KMS-11 (cell line): ENCODE data around the gene ZDHHC18.

ENCODE experiments used
- H2AFZ ChIP-seq: fragments of 200-600 bp; sonication (generic); 2 replicates; pipeline ENCODE4 v1.6.1; 2016; ENCODE audit warnings: antibody characterized with exemption, mixed run types, low read depth
- H3K27ac ChIP-seq: fragments of 200-600 bp; sonication (generic); 2 replicates; pipeline ENCODE4 v1.6.1; 2016; ENCODE audit warnings: mild to moderate bottlenecking, mixed run types
- H3K27me3 ChIP-seq: fragments of 200-600 bp; sonication (generic); 2 replicates; pipeline ENCODE4 v1.6.1; 2017; ENCODE audit warnings: mild to moderate bottlenecking, low read depth, mixed run types, moderate library complexity; ENCODE audit not compliant: insufficient read depth
- H3K36me3 ChIP-seq: fragments of 200-600 bp; sonication (generic); 2 replicates; pipeline ENCODE4 v1.6.1; 2017; ENCODE audit warnings: mild to moderate bottlenecking, mixed run types; ENCODE audit not compliant: insufficient read depth
- H3K4me1 ChIP-seq: fragments of 200-600 bp; sonication (generic); 2 replicates; pipeline ENCODE4 v1.6.1; 2016; ENCODE audit warnings: mild to moderate bottlenecking, low read depth, mixed run types; ENCODE audit not compliant: poor library complexity, severe bottlenecking
- H3K4me2 ChIP-seq: fragments of 200-600 bp; sonication (generic); 2 replicates; pipeline ENCODE4 v1.7.0; 2016; ENCODE audit warnings: mild to moderate bottlenecking, mixed run types
- H3K4me3 ChIP-seq: fragments of 200-600 bp; sonication (generic); IDR thresholded peaks from 2 replicates; pipeline ENCODE4 v1.6.1; 2017; ENCODE audit warnings: low read depth, low read length, mixed read lengths; ENCODE audit not compliant: insufficient read depth
- H3K79me2 ChIP-seq: fragments of 200-600 bp; sonication (generic); 2 replicates; pipeline ENCODE4 v1.6.1; 2016; ENCODE audit warnings: low read depth, mixed run types; ENCODE audit not compliant: insufficient read depth
- H3K9ac ChIP-seq: fragments of 200-600 bp; sonication (generic); 2 replicates; pipeline ENCODE4 v1.6.1; 2016; ENCODE audit warnings: mild to moderate bottlenecking, mixed run types
- H4K20me1 ChIP-seq: fragments of 200-600 bp; sonication (generic); 2 replicates; pipeline ENCODE4 v1.6.1; 2016; ENCODE audit warnings: mild to moderate bottlenecking, mixed run types; ENCODE audit not compliant: insufficient read depth
- CTCF ChIP-seq: fragments of 200-600 bp; sonication (generic); conservative IDR thresholded peaks from 2 replicates; pipeline ENCODE4 v1.6.1; 2017; ENCODE audit warnings: low read depth, mild to moderate bottlenecking, antibody characterized with exemption, low read length, moderate library complexity, mixed read lengths

ZDHHC18 gene, protein sequence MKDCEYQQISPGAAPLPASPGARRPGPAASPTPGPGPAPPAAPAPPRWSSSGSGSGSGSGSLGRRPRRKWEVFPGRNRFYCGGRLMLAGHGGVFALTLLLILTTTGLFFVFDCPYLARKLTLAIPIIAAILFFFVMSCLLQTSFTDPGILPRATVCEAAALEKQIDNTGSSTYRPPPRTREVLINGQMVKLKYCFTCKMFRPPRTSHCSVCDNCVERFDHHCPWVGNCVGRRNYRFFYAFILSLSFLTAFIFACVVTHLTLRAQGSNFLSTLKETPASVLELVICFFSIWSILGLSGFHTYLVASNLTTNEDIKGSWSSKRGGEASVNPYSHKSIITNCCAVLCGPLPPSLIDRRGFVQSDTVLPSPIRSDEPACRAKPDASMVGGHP

DNA sequence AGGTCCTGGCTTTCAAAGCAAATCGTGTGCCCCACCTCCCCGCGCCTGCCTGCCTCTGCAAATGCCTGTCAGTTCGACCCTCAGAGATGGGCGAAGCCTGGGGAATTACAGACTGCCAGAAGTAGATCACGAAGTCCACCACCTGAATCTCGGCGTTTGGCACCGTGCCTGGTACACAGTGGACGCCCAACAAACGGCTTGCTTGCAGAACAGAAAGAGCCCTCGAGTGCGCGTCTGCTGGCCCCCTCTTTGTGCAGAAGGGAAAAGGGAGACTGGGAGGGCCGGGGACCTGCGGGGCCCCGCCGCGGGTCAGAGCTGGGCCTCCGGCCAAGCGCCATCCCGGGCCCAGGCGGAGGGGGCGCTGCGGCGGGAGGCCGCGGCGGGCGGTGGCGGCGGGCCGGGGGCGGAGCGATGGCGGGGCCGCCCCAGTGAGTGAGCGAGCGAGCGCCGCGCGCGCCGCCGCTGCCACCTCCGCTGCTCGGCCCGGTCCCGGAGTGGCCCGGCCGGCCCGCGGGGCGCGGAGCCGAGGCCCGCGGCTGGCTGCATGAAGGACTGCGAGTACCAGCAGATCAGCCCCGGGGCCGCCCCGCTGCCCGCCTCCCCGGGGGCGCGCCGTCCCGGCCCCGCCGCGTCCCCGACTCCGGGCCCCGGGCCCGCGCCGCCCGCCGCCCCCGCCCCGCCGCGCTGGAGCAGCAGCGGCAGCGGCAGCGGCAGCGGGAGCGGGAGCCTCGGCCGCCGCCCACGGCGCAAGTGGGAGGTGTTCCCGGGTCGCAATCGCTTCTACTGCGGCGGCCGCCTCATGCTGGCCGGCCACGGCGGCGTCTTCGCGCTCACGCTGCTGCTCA lies at the start of gene ZDHHC18:
Gene ZDHHC18, plus strand, starts transcription at position 428 of the 845 bp plus-strand sequence. Its CDS starts 117 bp downstream, at position 545.
- no peaks in the 10 kb centered on the region for H3K27me3 ChIP-seq
- peaks cover 45% of the 10 kb centered on the region for H3K4me1 ChIP-seq
- TF ChIP-seq CTCF = peak; percentile 58
- no peaks in the 10 kb centered on the region for H3K36me3 ChIP-seq
- peak within 1 kb of the TSS; percentile 66 for H3K9ac ChIP-seq
- H3K79me2 ChIP-seq = peaks cover 36% of the 10 kb centered on the region
- H2AFZ ChIP-seq = peak within 1 kb of the TSS; percentile 100
- H3K4me2 ChIP-seq = peak within 1 kb of the TSS; percentile 99
- peak within 1 kb of the TSS; percentile 43 for H3K27ac ChIP-seq
- H4K20me1 ChIP-seq = no peaks in the 10 kb centered on the region
- peak within 1 kb of the TSS; percentile 79 for H3K4me3 ChIP-seq

DNA sequence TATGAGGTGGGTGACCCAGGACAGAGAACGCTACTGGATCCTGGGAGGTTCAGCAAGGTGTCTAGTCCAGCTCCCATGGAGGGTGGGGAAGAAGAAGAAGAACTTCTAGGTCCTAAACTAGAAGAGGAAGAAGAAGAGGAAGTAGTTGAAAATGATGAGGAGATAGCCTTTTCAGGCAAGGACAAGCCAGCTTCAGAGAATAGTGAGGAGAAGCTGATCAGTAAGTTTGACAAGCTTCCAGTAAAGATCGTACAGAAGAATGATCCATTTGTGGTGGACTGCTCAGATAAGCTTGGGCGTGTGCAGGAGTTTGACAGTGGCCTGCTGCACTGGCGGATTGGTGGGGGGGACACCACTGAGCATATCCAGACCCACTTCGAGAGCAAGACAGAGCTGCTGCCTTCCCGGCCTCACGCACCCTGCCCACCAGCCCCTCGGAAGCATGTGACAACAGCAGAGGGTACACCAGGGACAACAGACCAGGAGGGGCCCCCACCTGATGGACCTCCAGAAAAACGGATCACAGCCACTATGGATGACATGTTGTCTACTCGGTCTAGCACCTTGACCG lies 47.3 kb upstream of the ZDHHC18 start:
- H3K79me2 ChIP-seq = no peaks in the 10 kb centered on the region

GRCh38 chr1:26780344-26780957 lies 46.0 kb upstream of the ZDHHC18 start:
- no peaks in the 10 kb centered on the region for H3K79me2 ChIP-seq
- no peak overlapping the region for H3K4me3 ChIP-seq
- peaks cover 38% of the 10 kb centered on the region for H3K4me1 ChIP-seq
- H4K20me1 ChIP-seq = 0 out of 2 replicates have a peak, but pooled peaks cover 6% of the 10 kb centered on the region
- no peak overlapping the region for H2AFZ ChIP-seq
- no peak overlapping the region for H3K4me2 ChIP-seq
- H3K36me3 ChIP-seq = peaks cover 9% of the 10 kb centered on the region; the same call in 1 of the 2 replicates
- no peak overlapping the region for H3K27ac ChIP-seq
- peaks cover 7% of the 10 kb centered on the region for H3K27me3 ChIP-seq
- no peak overlapping the region for H3K9ac ChIP-seq
- TF ChIP-seq CTCF = no peak

More for the DNA sequence above, 47.3 kb upstream of the ZDHHC18 start:
- Histone ChIP-seq H3K4me3 (no peak overlapping the region), H3K36me3 (peaks cover 10% of the 10 kb centered on the region; the same call in 1 of the 2 replicates), H3K27ac (no peak overlapping the region), H3K4me1 (peaks cover 26% of the 10 kb centered on the region), H3K9ac (no peak overlapping the region), H4K20me1 (0 out of 2 replicates have a peak, but pooled peaks cover 6% of the 10 kb centered on the region), H2AFZ (no peak overlapping the region), H3K27me3 (peaks cover 2% of the 10 kb centered on the region; the same call in 1 of the 2 replicates), H3K4me2 (no peak overlapping the region)
- TF ChIP-seq CTCF = no peak
